GM19397 (cell line): ENCODE measurements around the gene FGD2.
A peak's percentile ranks its signal among the peaks of the same experiment; 100 is the strongest.

Experiments
- ATAC-seq: cut with Tn5 transposase; IDR thresholded peaks from one replicate; pipeline ENCODE4 v1.9.1; 2021; ENCODE audit warnings: mild to moderate bottlenecking, moderate library complexity; ENCODE audit not compliant: unreplicated experiment

The FGD2 gene

DNA sequence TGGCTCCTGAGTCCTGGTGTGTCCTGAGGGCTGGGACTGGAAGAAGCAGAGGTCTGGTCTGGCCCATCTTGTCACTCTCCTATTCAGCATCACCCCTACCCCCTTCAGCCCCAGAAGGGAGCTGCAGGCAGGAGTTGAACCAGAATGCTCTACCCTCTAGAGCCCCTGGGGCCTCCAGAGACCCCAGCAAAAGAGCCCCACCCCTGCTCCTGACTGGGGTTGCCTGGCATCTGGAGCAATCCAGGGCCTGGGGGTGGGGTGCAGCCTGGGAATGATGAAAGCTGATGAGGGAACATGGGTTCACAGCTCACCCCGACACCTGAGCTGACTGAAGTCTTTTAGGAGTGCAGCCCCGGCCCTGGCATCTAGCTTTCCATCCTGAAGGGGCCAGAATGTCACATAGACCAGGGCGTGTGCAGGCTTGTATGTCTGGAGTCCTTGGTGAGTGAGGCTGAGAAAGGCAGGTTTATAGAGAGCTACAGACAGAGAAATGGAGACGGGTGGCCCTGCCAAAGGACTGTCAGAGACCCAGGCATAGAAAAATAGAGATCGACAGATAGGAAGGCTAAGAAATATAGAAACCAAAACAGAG lies 12.2 kb downstream of the FGD2 start:
- no peak for ATAC-seq

DNA sequence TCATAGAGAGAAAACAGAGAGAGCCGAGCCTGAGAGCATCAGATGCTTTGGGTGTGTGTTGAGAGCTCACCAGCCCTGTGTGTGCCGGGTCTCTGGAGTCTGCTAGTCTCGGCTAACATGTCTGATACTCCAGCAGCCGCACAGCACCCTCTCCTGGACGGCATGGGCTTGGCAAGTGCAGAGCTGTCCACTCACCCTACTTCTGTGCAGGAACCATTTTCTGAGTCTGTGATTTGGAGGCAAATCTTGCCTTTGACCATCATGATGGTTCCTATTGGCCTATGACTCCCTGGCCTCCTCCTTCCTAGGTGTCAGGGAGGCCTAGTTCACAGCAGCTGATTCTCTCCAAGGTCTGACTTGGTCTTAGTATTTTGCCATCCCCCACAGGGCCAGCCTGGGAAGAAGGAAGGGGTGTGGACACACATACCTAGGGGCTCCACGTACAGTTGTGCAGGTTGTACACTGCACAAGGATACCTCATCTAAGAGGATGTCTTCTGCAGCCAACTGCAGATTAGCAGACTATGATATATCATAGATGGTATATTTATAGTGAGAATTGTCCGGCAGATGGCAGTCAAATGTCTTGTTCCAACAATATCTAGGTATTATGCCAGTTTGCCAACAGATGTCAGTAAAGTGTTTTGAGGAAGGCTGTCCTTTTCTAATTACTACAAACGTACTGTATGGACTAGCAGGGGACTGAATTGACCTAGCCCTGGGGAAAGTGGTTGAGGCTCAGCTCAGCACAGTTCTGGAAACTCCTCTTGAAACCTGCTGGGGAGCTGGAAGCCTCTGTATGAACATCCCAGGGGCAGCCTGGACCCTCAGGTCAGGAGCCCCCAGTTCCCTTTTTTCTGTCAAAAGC lies 13.0 kb downstream of the FGD2 start:
- ATAC-seq, result peak; percentile 81

DNA sequence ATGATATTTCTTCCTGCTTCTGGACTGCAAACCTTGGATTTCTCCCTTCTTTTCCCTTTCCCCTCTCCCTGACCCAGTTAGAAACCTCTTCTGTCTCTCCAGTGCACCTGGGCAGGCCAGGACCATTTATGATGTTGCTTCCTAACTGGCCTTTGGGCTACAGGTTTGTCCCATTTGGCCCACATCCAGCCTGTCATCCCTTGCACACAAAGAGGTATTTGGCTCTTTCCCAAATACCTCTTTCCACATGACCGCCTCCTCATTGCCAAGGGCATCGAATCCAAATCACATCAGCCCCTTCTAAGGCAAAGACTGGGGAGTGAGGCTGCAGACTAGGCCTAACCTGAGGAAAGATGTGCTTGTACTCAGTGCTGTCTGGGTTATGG lies 13.6 kb downstream of the FGD2 start:
- no peak for ATAC-seq

DNA sequence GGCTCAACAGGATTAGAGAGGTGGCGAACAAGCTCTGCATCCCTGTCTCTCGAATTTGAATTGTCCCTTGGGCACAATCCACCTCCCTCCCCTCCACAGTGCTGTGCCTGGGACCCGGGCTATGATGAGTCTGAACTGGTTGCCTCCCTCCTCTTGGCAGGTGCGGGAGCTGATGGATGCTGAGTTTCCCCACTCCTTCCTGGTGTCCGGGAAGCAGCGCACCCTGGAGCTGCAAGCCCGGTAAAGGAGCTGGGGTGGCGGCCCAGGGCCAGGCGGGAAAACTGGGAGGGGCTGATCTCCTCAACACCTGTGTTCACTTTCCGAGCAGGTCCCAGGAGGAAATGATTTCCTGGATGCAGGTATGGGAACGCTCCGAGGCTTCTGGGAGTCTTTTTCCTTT lies 14.9 kb downstream of the FGD2 start:
- no peak for ATAC-seq

DNA sequence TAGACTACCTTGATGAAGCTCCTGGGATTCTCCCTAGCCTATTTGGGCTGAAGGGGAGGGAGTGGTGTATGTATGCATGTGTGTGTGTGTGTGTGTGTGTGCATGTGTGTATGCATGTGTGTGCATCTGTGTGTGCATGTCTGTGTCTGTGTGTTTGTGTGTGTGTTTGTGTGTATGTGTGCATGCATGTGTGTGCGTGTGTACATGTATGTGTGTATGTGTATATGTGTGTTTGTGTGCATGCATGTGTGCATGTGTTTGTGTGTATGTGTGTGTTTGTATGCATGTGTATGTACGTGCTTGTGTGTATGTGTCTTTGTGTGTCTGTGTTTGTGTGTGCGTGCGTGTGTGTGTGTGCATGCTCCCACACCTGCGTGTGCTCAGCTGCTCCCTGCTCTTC lies 15.4 kb downstream of the FGD2 start:
- no peak for ATAC-seq

DNA sequence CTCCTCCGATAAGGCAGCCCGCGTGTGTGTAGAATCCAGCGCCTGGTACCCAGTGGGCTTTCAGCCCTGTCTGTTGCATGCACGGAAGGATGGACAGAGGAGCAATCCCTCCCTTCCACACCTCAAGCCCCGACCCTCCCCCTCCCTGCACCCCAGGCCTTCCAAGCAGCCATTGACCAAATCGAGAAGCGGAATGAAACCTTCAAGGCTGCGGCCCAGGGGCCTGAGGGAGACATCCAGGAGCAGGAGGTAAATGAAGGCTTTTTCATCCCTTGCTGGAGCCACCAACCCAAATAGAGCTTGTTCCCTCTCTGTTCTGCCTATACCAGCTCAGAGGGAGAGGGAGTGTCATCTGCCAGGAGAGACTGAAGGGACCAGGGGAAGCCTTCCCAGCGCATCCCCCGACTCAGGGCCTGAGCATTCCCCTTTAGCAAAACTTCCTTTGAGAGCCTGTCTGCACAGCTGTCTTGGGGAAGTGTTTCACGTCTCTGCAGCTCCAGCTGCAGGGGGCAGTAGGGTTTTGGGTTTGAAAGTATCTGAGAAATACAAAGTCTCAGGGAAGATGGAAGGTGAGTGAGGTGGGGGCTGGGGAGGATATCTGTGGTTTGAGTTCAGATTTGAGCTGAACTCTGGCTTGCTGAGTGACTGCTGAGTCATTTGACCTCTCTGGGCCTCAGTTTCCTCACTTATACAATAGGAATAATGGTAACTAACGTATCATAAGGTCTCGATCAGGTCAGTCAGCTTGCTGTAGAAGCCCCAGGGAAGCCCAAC lies 16.1 kb downstream of the FGD2 start:
- ATAC-seq, result no peak

DNA sequence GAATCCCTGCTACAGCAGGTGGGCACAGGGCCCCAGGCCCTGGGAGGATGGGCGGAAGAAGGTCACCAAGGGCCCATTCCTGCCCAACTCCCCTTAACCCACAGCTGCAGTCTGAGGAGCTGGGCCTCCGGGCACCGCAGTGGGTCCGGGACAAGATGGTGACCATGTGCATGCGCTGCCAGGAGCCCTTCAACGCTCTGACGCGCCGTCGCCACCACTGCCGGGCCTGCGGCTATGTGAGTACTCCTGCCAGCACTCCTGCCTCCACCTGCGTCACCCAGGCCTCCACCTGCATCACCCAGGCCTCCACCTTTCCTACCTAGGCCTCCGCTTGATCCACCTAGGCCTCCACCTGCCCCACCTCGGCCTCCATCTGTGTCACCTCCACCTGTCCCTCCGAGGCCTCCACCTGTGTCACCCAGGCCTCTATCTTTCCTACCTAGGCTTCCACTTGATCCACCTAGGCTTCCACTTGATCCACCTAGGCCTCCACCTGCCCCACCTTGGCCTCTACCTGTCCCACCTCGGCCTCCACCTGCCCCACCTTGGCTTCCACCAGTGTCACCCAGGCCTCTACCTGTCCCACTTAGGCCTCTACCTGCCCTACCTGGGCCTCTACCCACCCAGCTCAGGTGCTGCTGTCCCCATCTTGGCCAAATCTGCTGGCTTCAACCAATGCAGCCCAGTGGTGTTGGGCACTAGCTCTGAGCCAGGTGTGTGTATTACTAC lies 16.8 kb downstream of the FGD2 start:
- ATAC-seq, result no peak

DNA sequence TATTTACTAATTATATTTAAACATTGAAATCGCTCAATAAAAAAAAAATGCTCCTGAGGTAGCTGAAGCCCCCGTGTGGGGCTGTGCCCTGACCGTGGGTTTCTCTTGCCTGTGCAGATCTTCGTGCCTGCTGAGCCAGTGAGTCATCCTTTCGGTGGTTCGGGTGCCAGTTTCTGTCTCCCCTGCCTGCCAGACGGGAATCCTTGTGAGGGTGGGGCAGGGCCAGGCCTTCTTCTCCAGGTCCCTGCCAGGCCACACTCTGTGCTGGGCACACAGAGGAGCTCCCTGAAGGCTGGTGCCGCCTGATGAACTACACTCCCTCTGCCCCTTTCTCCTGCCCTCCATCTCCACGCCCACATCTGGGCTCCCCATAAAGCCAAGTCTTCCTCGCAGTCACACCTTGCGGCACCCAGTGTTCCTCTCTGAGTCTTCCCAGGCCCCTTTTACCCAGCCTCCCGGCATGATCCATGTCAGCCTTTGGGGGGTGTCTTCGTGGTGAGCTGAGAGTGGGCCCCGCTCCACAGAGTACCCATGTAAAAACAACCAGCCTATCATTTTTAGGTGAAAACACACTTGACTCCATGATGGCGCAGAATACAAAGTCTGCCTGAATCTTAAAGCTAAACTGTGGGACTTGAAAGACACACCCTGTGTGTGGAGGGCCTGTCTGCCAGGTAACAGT lies 19.3 kb downstream of the FGD2 start:
- no peak for ATAC-seq

DNA sequence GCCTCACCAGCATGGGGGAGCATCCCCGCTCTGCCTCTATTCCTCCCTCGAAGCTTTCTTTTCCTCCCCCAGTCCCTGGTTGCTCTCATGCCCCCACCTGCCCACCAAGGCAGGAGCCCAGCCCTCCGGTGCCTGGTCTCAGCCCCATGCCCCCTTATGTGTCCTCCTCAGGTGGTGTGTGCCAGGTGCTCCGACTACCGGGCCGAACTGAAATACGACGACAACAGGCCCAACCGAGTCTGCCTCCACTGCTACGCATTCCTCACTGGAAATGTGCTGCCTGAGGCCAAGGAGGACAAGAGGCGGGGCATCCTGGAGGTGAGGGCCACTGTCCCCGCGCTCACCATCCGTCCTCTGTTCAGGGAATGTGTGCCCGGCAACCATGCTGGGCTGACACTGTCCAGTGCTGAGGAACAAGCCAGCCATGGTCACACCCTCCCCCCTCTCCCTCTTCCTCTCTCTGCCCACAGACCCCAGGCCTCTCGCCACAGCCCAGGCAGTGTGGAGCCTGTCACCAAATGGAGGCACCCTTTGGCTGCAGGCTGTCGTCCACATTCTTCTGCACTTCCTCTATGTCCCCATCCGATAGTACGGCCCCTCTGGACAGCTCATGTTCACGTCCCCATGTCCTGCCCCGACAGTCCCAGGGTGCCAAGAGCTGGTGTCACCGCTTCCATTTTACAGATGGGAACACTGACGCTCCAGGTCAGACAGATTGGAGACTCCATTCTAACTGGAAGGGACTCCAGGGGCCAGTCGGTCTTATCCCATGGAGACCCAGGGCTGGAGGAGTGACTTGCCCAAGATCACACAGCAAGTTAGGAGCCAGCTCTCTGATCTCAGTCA lies 20.4 kb downstream of the FGD2 start:
- no peak for ATAC-seq

DNA sequence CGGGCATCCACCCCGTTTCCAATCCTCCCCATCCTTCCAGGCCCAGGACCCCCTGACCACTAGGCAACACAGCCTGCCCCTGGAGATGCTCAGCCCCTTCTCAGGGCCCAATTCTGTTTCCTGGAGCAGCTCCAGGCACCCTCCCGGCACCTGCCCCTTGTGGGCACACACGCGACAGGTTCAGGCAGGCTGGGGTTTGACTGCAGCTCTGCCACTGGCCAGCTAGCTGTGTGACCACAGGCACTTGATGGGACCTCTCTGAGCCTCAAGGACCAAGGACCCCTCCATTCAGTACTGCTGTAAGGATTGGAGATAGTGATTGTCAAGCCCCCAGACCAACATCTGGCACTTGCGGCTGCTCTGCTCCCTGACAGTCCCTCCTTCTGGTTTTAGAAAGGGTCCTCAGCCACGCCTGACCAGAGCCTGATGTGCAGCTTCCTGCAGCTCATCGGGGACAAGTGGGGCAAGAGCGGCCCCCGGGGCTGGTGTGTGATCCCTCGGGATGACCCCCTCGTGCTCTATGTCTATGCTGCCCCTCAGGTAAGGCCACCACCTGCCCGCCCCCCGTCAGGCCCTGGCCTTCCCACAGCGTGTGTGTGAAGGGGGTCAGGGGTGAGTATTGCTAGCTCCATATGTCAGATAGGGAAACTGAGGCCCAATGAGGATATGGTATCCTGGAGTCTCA lies 21.7 kb downstream of the FGD2 start:
- ATAC-seq, result no peak

DNA sequence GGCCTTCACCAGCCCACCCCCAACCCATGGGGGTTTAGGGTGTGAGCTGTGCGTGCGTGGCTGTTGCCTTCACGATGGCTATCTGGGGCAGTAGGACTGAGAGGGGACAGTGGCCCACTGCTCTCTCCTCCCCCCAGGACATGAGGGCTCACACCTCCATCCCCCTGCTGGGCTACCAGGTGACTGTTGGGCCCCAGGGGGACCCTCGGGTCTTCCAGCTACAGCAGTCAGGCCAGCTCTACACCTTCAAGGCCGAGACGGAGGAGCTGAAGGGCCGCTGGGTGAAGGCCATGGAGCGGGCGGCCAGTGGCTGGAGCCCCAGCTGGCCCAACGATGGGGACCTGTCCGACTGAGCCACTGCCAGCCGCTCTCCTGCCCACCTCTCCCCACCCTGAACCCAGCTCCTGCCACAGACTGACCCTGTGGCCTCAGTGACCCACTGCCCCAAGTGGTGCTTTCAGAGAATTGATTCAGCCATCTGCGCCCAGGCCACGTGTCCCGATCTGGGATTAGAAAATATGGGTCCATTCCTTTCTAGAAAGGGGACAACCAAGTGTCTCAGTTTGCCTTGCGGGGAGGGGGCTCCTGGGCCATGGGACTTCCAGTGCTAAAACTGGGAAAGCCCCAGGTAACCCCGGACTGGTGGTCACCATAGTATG lies 22.5 kb downstream of the FGD2 start:
- ATAC-seq, result no peak

DNA sequence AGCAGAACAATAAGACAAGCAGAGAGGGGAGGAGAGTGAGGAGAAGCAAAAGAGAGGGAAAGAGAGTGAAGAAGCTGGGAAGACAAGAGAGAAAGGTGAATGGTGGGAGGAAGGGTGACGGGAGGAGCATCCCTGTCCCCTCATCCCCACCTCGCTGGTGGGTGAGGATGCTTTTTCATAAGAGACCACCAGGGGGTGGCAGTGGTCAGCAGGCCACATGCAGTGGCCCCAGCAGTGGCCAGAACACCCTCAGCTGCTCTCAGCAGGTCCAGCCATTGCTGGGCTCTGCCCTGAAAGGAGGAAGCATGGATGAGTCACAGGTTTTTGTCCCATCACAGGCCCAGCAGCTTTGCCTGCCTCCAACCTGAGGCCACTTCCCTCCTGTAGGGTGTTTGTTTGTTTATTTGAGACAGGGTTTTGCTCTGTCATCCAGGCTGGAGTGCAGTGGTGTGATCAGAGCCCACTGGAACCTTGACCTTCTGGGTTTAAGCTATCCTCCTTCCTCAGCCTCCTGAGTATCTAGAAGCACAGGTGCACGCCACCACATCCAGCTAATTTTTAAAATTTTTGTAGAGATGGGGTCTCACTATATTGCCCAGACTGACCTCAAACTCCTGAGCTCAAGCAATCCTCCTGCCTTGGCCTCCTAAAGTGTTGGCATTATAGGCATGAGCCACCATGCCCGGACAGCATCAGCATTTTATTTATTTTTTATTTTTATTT lies 24.0 kb downstream of the FGD2 start:
- ATAC-seq, result no peak

DNA sequence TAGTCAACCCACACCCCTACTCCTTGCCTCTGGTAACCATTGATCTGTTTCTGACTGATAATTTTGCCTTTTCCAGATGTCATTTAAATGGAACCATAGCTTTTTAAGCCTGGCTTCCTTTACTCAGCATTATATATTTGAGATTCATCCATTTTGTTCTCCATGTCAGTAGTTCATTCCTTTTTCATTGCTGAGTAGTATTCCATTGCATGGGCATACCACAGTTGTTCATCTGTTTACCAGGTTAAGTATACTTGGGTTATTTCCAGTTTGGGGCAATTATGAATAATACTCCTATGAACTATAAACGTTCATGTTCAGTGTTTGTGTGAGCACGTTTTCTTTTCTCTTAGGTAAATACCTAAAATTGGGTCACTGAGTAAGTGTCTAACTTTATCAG lies 25.1 kb downstream of the FGD2 start:
- no peak for ATAC-seq

DNA sequence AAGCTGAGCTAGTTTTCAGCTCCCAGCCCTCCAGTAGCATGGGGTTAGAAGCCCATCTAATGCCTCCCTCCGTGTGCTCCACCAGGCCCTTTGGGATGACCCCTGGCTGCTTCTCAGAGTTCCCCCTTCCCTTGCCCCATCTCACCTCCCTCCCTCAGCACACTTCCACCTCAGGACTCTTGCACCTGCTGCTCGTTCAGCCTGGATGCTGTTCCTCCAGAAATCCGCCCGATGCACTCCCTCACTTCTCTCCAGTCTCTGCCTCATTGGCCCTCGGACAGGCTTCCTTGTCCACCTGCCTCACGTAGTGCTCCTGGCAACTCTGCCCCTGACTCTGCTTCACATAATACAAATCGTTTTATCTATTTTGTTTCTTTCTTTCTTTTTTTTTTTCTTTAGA lies 26.8 kb downstream of the FGD2 start:
- no peak for ATAC-seq

DNA sequence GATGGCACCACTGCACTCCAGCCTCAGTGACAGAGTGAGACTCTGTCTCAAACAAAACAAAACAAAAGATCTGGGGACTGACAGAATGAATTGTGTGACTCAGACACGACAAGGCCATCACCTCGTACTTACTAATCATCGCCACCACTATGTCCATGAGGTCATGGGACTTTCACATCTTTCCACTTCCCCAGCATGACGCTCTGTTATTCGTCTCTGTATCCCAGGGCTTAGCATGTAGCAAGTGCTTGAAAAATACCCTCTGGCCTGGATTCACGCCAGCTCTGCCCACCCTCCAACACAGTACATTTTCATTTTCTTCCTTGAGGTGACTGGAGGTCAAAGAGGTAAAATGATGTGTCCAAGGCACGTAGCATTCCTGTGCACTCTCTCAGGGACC lies 27.8 kb downstream of the FGD2 start:
- no peak for ATAC-seq

DNA sequence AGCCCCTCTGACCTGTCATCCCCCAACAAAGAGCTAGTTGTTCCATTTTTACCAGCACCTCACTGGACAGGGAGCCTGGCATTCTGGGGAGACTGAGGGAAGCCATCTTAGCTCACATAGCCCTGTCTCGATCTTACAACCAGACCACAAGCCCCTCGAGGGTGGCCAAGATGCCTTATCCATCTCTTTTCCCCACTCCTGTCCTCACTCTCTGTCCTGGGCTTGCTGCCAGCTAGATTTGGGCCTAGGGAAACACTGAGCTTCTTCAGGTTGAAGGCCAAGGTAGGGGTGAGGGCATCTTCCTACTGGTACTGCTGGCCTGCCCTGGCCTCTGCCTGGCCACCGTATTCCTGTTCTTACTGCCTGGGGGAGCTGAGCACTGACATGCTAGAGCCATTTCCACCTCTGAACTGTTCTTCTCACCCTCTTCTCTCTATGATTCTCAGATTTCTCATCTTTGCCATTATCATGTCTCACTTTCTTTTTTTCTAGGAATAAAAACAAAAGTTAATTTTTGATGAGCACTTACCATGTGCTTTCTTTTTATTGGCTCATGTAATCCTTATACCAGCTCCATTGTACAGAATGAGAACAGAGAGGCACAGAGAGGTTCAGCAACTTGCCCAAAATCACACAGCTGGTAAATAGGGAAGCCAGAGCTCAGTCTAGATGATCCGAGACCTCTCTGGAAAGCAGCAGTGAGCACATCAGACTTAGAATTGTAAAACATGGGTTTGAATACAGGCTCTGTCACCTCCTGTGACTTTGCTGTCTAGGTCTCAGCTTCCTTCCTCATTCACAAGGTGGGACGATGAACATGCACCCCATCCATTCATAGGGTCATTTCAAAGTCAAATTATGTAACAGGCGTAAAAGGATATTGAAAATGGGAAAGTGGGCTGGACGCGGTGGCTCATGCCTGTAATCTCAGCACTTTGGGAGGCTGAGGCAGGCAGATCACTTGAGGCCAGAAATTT lies 28.7 kb downstream of the FGD2 start:
- no peak for ATAC-seq

DNA sequence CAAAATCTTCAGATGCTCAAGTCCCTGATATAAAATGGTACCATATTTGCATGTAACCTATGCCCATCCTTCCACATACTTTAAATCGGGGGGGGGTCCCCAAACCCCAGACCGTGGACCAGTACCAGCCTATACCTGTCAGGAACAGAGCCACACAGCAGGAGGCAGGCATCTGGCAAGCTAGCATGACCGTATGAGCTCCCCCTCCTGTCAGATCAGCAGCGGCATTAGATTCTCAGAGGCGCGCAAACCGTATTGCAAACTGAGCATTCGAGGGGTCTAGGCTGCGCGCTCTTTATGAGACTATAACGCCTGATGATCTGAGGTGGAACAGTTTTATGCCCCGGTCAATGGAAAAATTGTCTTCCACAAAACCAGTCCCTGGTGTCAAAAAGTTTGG lies 30.7 kb downstream of the FGD2 start:
- no peak for ATAC-seq
